GM21447 (cell line): Measurements from ENCODE around the gene B3GAT3.
"Not testable (repeated sequence)": the region's sequence is repeated elsewhere in the genome, so short reads cannot be mapped to it uniquely, and the experiment has no call there.

Experiments
- ATAC-seq: cut with Tn5 transposase; IDR thresholded peaks from one replicate; pipeline ENCODE4 v1.9.1; 2021; ENCODE audit not compliant: unreplicated experiment

B3GAT3 gene

DNA sequence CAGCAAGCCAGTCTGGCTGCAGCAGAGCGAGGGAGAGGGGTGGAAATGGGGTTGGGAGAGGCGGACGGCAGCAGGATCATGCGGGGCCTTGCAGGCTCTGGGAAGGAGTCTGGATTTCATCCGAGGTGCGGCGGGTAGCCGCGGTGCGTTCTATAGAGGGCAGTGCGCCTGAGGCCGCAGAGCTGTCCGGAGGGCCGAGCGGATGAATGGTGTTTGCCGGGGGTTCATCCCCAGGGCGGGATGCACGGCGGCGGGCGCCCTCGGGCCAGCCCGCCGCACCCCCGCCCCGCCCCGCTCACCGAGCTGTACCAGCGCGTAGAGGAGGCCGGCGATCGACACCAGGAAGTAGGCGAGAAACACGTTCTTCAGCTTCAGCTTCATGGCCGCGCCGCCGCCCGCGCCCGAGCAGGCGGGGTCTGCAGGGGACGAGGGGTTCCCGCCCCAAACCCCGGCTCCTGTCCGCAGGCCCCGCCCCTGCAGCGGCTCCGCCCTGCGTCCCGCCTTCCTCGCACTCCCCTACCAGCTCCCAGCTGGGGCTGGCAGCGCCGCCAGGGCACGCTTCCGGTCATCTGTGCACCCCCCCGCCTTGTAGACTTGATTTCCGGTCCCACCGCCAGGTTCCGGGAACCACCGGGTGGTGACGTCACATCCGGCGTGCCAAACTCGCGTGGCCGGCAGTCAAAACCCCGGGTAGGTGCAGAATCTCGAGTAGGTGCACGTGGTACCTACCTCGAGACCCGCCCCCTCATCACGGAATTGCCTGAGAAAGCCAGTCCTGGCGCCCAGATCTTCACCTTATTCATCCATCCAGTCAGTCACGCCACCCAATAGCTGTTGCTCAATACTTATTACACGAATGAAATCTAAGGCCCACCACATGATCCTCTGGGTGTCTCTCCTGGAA lies at the start of gene B3GAT3:
Gene B3GAT3, minus strand, starts transcription at position 420 of the 904 bp plus-strand sequence. Its CDS starts 39 bp downstream, at position 381.
- ATAC-seq: peak; percentile 88

DNA sequence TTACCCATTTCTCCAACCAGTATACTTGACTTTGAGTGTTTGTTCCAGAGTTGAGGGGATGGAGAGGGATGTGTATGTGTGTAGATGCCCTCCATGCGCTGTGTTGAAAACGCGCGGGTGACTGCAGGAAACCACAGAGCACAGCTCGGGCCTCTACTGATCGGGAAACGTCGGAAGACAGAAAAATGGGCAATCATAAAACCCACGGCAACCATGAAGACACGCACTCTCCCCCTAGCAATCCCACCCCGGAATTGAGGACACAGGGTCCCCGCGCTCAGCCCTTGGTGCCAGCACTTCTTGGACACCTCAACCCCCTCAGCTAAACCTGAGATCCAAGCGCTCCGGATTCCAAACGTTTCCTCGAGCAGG lies 49.4 kb upstream of the B3GAT3 start:
- peak; percentile 6 for ATAC-seq

DNA sequence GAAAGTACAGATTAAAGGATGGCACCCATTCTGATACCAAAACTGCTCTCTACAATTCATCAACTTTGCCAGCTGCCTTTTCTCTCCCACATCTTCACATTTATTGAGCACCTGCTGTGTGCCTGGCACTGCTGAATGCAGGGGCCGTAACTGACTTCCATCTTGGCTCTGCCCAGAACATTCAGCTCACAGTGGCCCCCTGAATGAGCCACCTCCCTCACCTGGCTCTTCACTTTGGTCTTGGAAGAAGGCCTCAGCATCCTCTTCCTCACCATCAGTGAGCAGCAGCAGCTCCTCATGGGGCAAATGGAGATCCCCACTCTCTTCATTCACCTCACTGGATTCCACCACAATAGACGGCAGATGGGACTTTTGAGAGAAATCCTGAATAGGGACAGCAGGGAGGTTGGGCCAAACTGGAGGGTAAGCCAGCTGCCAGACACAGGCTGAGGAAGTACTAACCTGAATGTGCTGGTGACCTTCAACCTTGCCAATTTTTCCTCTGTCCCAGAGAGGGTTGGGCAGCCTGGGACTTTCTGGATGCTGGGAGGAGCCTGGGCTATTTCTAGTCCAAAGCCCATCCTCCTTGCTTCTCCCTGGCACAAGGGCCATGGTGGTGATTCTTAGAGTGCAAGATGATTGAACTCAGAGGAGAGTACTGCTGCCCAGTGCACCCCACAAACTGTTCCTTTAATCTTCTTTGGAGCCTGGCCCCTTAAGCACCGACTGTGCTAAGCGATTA lies 47.8 kb upstream of the B3GAT3 start:
- no peak for ATAC-seq

DNA sequence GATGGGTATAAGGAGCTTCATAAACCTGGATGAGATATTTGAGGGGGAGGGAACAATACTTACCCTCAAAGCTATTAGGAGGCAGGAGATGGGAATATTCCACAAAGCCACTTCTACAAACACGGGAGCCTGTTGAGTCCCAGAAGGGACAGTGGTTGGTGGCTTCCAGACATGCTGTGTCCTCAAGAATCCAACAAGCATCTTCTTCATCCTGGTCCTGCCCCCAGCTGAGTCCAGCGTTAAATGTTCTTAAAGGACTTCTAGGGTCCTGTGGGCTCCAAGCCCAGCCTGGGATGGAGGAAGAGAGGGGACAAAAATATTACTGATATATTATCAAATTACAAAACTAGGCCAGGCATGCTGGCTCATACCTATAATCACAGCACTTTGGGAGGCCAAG lies 45.7 kb upstream of the B3GAT3 start:
- no peak for ATAC-seq

DNA sequence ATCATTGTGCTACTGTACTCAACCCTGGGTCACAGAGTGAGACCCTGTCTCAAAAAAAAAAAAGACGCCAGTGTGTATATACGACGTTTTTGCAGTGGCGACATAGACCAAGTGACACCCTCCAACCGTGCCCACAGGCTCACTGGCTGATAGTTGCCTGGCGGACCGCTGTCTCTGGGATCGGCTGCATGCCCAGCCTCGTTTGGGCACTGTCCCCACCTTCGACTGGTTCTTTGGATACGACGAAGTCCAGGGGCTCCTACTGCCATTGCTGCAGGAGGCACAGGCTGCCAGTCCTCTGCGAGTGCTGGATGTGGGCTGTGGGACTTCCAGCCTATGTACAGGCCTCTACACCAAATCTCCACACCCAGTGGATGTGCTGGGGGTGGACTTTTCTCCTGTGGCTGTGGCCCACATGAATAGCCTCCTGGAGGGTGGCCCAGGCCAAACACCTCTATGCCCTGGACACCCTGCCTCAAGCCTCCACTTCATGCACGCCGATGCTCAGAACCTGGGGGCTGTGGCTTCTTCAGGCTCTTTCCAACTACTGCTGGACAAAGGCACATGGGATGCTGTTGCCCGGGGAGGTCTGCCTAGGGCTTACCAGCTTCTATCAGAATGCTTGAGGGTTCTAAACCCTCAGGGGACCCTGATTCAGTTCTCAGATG lies 44.6 kb upstream of the B3GAT3 start:
- no peak for ATAC-seq

DNA sequence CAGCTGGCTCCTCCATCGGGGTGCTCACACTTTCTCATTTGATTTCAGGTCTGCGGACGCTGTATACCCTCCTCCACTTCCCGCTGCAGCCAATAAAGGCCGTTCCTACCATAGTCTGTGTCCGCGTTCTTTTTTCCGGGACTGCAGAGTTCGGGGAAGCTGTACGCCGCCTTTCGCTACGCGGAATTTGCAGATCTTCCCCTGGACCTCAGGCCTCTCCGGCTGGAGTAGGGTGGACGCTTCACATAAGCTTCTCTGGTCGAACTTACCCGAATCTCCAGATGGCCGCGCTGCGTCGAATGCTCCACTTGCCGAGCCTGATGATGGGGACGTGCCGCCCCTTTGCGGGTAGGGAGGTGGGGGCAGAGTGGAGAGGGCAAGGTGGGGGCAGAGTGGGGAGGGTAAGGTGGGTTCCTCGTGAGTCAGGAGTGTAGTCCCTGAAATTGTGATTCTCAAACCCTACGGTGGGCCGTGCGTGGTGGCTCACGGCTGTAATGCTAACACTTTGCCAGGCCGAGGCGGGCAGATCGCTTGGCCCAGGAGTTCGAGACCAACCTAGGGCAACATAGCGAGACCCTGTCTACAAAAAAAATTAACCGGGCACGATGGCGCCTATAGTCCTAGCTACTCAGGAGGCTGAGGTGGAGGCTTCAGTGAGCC lies 43.9 kb upstream of the B3GAT3 start:
- peak; percentile 22 for ATAC-seq

DNA sequence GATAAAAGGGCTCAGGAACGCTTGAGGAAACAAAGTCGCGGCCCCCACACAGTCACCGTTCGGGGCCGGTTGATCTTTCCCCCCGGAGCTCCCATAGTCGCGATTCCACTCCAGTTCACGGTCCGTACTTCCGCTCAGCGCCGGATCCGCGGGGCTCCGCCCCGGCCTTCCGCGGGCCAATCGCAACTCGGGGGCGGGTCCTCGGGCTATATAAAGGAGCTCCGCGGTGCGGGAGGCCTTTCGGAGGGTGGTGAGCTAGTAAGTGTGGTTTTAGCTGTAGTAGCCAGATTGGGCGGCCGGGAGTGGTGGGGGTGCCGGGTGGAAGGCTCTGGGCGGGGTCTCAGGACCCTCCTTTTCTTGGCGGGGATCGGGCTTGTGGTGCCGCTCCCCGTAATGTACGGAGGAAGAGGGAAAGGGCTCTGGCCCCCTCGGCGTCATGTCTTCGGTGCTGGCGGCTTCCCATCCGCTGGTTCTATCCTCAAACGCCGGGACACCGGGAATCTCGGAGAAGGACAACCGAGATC lies 43.4 kb upstream of the B3GAT3 start, which contains the start of the genes C11orf98 and CSKMT:
Gene C11orf98, minus strand, starts transcription at position 136 of the 524 bp plus-strand sequence. Its CDS starts 41 bp downstream, at position 95.
Gene CSKMT, plus strand, starts transcription at position 238 of the 524 bp plus-strand sequence. CDS start 568 bp downstream, outside the sequence.
- peak; percentile 80 for ATAC-seq

DNA sequence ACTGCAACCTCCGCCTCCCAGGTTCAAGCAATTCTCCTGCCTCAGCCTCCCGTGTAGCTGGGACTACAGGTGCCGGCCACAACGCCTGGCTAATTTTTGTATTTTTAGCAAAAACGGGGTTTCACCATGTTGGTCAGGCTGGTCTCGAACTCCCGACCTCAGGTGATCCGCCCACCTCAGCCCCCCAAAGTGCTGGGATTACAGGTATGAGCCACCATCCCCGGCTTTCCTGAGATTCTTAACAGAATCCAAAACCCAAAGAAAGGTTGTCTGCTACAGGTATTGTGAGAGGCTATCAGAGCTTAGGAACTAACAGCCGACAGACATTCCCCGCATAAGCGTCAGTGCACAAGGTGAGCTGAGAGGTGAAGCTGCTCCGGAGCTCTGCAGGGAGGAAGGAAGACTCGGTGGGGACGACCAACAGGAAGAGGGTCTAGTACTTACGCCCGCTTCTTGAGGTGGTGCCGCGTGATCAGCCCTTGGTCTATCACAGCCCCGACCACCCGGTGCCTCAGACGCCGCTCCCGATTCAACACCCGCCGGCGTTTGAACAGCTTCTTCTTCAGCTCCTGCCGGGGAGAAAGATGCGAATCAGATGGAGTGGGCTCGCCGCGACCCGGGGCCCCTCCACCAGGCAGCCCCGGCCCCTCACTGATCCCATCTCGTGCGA lies 42.8 kb upstream of the B3GAT3 start:
- peak; percentile 28 for ATAC-seq

DNA sequence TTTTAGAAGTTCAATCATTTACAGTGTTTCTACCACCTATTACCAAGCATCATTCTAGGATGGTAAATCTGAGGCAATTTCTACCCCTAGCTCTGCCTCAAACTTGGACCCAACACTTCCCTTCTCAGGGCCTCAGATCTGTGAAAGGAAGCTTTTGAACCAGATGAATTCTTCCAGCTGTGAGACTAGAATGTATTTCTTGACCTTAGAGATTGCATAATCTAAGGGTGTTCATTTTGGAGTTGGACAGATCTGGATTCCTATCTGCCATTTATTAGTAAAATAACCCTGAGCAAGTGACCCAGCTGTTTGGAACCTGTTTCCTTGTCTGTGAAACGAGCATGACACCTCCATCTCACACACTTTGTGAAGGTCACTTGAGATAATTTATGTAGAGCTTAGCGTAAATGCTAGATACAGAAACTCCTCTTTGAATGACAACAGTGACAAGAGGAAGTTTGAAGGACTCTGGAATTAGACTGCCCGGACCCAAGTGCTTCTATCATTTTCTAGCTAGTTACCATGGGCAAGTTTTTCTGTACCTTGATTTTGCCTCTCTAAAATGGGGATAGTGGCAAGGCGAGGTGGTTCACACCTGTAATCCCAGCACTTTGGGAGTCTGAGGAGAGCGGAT lies 35.1 kb upstream of the B3GAT3 start:
- no peak for ATAC-seq

DNA sequence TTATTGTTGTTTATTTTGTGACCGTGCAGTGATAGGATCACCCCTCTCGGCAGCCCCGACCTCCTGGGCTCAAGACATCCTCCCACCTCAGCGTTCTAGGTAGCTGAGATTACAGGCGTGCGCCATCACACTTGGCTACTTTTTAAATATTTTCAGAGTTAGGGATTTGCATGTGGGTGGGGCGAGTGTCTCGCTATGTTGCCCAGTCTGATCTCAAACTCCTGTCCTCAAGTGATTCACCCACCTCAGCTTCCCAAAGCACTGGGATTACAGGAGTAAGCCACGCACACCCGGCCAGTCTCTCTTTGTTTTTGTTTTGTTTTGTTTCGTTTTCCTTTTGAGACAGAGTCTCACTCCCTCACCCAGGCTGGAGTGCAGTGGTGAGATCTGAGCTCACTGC lies 32.5 kb upstream of the B3GAT3 start:
- no peak for ATAC-seq

DNA sequence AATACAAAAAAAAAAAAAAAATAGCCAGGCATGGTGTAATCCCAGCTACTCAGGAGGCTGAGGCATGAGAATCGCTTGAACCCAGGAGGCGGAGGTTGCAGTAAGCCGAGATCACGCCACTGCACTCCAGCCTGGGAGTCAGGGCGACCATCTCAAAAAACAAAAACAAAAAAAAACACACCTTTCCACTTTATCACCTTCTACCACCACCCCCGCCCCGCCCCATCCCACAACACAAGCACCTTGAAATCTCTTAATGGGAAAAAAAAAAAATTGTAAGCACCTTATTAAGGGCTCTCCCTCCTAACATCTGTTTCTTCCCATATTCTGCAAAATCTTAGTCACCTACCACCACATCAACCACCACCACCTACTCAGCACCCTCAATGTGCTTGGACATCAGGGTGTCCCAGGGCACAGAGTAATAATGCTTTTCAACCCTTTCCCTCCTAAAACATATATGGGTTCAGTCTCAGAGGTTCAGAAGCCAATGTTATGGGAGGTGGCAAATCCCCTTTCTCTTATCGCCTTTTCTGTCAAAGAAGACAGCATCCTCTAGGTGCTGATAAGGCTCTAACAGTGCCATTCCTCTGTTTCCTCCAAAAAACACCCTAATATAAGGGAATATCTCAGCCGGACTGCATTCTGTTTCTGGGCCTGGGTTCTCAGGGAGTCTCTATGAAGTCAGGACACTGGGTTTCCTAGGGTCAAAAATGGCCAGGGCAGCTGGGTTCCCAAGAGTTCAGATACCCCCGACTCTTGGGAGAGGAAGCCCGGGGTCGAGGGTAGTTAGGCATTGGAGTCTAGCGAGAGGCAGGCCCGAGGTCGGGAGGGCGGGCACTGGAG lies 30.6 kb upstream of the B3GAT3 start:
- peak; percentile 11 for ATAC-seq

DNA sequence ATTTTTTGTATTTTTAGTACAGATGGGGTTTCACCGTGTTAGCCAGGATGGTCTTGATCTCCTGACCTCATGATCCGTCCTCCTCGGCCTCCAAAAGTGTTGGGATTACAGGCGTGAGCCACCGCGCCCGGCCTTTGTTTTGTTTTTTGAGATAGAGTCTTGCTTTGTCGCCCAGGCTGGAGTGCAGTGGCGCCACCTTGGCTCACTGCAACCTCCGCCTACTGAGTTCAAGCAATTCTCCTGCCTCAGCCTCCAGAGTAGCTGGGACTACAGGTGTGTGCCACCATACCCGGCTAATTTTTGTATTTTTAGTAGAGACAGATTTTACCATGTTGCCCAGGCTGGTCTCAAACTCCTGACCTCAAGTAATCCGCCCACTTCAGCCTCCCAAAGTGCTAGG lies 28.5 kb upstream of the B3GAT3 start:
- ATAC-seq: not testable (repeated sequence)

DNA sequence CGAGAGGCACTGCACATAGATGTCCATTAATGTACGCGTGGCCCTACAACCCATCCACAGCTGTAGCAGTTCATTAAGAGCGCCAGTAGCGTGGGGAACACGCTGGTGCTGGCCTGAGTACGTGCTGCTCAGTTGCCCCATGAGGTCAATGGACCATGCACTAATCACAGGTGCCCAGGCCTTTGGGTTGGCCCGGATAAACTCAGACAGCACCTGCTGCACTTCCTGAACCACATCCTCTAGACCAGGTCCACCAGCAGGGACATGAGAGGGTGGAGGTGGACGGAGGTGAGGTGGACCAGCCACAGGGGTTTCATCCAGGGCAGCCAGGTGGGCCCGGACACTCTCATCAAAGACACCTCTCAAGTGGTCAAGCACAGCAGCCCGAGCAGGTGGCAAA lies 27.7 kb upstream of the B3GAT3 start:
- no peak for ATAC-seq

DNA sequence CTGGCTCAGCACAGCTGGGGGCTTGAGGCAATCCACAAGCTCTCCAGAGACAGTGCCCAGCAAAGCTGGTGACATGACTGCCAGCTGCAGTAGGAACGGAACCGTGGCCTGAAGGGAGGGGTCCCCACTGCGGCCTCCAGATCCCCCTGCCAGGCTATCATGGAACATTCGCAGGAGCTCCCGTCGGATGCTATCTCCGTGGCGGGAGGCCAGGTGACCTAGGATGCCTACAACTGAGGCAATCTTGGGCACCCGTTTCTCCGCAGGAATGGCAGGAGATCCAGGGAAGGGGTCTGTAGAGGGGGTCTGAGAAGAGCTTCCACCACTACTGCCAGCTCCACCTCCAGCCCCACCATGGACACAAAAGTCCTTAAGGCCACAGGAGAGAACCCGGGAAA lies 27.2 kb upstream of the B3GAT3 start:
- ATAC-seq: no peak

DNA sequence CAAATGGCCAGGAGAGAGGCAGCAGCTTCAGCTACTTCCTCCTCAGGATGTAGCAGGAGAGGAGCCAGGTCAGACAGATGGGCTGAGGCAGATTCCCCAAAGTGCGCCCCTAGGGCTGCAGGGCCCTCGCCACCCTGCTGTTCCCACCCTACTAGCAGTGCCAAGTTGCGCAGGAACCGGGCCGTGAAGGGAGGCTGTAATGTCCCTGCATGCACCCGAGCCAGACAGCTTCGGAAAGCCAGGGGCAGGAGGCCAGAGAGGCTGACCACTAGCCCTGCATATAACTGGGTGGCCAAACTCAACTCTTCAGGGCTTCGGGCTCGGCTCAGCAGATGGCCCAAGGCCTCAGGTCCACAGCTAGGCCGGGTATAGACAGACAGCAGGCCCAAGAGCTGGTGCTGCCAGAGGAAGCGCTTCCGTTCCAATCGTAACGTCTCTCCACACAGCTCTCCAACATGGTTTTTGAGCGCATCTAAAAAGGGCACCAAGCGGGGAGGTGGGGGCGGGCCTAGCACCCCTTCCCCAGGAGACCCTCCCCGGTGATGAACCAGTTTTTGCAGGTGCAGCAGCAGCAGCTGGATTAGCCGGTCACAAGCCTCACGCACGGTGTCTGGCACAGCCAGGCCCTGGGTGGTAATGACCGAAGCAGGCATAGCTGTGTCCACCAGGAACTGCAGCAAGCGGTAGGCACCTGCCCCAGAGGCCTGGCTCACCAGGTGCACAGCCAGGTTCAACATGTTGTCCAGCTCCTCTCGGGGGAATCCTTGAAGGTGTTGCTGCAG lies 26.6 kb upstream of the B3GAT3 start:
- no peak for ATAC-seq

DNA sequence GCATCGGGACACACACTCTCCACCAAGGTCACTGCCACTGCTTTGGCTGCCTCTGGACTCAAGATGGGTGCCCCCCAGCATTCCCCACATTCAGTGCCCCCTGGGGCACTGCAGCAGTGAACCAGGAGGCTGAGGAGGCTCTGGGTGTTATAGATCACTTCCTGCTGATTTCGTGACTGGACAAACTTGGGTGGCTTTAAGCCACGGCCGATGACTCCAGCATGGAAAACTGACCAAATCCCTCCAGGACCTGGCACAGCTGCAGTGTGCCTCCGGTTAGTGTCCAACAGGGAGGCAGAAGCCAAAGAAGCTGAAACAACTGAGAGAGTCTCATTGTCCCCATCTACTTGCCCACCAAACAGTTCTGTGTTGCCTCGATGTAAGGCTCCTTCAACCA lies 25.8 kb upstream of the B3GAT3 start:
- no peak for ATAC-seq

DNA sequence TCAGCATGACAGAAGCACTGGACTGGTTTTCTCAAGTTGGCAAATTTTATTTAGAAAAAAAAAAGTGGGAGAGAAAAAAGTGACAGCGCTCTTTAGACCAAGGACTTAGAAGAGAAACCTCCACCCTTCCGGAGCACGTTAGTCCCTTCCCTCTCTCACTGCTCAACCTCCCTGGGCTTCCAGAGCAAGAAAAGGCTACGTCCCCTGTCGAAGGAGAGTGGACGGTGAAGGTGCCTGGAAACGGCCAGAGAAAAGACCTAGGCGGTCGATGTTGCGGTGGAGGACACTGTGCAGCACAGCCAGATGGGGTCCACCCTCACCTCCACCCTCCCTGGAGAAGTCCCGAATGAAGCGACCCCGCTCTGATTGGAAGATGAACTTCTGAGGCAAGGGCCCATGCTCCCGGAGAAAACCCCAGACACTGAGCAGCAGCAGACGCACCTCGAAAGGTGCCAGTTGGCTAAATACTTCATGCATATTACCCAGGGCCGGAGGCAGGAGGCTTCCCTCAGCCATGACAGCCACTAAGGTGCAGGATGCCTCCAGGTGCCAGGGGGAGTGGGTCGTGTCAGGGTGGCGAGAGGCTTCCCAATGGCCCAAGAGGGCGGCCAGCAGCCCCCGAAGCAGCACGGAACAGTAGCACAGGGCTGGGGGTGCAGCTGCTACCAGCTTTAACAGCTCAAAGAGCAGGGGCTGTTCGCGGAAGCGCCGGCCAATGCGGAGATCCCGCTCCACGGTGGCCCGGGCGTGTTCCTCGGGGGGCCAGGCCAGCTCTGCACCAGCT lies 25.2 kb upstream of the B3GAT3 start:
- ATAC-seq: peak; percentile 4
